GM18507 (cell line): ENCODE measurements around the gene GCC2.

ENCODE experiments used
- DNase-seq: peaks from one replicate; pipeline ENCODE4 v3.0.0; 2011; ENCODE audit warnings: low read depth; ENCODE audit not compliant: insufficient read length; ENCODE audit errors: extremely low spot score
- FAIRE-seq: peaks from 2 replicates; lab custom pipeline; 2011; peaks lifted over from hg19 to GRCh38; lab: Jason Lieb, UNC

GCC2 gene, protein sequence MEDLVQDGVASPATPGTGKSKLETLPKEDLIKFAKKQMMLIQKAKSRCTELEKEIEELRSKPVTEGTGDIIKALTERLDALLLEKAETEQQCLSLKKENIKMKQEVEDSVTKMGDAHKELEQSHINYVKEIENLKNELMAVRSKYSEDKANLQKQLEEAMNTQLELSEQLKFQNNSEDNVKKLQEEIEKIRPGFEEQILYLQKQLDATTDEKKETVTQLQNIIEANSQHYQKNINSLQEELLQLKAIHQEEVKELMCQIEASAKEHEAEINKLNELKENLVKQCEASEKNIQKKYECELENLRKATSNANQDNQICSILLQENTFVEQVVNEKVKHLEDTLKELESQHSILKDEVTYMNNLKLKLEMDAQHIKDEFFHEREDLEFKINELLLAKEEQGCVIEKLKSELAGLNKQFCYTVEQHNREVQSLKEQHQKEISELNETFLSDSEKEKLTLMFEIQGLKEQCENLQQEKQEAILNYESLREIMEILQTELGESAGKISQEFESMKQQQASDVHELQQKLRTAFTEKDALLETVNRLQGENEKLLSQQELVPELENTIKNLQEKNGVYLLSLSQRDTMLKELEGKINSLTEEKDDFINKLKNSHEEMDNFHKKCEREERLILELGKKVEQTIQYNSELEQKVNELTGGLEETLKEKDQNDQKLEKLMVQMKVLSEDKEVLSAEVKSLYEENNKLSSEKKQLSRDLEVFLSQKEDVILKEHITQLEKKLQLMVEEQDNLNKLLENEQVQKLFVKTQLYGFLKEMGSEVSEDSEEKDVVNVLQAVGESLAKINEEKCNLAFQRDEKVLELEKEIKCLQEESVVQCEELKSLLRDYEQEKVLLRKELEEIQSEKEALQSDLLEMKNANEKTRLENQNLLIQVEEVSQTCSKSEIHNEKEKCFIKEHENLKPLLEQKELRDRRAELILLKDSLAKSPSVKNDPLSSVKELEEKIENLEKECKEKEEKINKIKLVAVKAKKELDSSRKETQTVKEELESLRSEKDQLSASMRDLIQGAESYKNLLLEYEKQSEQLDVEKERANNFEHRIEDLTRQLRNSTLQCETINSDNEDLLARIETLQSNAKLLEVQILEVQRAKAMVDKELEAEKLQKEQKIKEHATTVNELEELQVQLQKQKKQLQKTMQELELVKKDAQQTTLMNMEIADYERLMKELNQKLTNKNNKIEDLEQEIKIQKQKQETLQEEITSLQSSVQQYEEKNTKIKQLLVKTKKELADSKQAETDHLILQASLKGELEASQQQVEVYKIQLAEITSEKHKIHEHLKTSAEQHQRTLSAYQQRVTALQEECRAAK (N-terminal part only)

DNA sequence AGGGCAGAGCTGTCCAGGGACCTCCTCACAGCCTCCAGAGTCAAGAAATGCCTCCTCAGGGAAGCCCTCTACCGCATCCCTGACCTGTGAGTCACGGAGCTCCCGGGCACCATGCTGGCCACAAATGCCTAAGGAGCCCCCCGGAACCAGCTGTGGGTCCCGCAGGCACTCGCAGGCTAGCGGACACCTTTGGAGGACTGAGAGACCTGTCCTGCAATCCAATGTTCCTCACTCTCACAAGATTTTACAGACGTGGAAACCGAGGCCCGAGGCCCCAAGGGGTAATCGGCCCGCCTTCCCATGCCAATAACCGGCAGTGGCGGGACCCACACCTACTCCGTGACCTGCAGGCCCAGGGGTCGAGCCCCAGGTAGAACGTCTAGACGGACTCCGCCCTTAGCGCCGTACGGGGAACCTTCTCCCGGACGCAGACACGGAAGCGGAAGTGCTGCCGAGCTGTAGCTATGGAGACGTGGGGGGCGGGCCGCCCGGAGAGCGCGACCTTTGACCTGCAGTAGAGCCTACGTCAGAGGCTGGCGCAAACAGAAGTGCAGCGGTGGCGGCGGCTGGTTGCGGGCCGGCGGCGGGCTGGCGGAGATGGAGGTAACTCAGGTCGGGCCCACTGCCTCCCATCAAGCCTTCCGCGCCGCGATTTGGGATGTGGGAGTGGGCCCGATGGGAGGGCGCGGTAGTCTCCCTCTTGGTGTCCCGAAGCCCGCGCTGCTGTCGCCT lies at the start of gene GCC2:
Gene GCC2 (plus strand): TSS at position 529 of the 732 bp plus-strand sequence. CDS start 69 bp downstream, at position 598.
- FAIRE-seq (peak; percentile 97), DNase-seq (peak; percentile 85)

DNA sequence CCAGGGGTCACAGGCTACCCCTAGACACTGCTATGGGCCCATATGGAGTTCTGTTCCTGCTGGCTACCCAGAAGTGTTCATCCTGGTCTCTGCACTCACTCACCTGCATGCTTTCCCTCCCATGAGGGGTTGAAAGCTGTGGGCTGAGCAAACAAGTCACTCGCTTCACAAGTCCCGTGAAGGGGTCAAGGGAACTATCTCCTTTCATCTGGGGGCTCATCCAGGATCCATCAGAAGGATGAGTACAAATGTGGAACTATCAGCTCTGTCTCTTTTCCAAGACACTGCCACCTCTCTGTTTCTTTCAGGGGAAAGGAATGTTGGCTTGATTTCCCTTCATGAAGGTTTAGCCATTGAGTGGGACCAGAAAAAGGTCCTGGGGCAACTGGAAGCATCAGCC lies 49.5 kb upstream of the GCC2 start:
- DNase-seq (no peak), FAIRE-seq (no peak)

DNA sequence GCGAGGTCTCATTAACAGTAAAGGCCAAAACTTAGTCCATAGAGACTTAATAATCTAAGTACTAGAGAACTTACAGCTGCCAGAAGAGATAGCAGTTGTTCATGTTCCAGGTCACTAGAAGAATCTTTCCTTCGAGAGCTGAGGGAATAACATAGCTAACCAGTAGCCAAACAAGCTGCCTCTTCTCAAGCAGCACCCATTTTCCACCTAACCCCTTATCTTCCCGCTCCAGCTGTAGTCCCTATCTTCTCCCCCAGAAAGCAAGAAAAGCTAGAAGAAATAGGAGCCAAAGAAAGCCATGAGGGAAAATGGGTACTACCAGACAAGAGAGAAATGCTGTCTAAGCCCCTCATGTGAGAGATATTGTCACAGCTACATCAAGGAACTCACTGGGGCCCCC lies 47.2 kb upstream of the GCC2 start:
- no peak for FAIRE-seq
- DNase-seq: no peak

DNA sequence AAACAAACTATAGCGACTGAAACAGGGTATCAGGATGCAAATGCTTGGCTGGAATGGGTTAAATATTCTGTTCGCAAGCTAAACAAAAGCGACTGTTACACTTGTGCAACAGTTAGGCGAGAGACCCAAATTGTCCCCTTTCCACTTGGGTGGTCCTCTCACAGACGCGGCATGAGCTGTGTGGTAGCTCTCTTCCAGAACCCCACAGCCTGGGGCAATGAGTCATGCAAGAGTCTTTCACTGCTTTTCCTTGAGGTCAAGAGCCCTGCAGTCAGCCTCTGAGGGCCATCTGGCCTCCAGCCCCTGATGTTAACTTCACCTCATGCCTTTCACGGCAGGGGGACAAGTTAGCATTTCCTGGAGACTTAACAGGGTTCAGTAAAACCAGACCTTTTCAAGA lies 45.5 kb upstream of the GCC2 start:
- FAIRE-seq: no peak
- no peak for DNase-seq

DNA sequence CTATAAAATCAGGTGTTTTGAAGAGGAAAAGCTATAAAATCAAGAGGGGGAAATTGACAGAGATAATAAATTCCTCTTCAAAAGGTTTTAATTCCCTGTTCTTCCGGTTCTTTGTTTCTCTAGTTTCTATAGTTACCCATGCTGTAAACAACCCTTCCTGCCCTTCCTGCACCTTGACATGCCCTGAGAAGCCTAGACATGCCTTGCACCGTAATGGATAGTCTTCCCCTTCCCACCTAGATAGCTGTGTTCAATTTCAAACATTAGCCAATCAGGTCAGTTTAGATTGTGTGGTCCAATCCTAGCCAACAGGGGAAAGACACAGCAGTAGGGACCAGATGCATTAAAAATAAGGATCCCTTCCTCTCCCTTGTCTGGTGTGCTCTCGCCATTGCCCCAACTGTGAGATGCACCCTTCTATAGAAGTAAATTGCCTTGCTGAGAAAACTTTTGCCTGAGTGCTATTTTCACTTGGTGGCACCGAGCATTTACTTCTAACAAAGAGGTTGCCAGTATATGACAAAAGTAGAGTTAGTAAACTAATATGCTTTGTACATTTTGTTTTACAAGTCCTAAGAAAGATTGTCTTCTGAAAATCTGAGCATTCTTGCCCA lies 44.1 kb upstream of the GCC2 start:
- FAIRE-seq (peak; percentile 26), DNase-seq (no peak)

DNA sequence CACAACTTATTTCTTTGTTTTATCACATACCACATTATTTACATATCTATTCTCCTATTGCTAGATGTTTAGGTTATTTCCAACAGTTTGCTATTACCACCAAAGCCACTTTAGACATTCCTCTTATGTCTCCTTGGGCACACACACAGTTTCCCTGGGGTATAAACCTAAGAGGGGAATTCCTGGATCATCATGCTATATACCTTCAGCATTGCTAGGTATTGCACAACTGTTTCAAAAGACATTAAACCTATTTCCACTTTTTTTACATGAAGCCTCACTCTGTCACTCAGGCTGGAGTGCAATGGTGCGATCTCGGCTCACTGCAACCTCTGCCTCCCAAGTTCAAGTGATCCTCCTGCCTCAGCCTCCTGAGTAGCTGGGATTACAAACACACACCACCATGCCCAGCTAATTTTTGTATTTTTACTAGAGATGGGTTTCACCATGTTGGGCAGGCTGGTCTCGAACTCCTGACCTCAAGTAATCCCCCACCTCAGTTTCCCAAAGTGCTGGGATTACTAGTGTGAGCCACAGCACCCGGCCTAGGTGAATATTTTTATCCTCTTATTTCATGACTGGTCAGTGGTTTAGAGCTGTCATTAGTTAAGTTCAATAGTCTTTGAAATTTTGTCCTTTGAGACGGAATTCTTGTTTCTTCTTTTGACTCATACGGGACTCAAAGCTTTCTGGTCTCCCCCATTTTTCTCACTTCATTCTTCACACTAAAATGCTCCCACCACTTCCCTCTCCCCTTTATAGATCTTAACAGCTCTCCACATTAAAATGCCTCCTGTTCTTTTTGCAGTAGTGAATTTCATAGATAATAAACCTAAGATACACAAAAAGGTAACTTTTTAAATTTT lies 40.9 kb upstream of the GCC2 start:
- FAIRE-seq (no peak), DNase-seq (no peak)

DNA sequence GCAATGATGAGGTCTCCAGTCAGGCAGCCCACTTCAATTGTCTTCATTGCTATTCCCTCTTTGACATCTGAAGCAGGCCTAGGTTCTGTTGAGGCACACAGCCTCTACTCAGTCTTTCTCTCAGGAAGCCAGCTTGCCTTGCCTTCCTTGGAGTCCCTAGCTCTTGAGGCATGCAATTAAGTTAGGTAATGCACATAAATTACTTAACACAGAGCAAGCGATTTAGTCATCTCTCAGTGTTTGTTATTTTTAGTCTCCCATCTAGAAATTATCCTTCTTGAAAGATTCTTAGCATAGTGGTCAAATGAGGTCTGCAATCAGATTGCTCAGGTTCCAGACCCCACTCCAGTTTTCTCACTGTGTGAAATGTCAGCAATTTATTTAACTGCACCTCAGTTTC lies 39.2 kb upstream of the GCC2 start:
- no peak for FAIRE-seq
- no peak for DNase-seq

DNA sequence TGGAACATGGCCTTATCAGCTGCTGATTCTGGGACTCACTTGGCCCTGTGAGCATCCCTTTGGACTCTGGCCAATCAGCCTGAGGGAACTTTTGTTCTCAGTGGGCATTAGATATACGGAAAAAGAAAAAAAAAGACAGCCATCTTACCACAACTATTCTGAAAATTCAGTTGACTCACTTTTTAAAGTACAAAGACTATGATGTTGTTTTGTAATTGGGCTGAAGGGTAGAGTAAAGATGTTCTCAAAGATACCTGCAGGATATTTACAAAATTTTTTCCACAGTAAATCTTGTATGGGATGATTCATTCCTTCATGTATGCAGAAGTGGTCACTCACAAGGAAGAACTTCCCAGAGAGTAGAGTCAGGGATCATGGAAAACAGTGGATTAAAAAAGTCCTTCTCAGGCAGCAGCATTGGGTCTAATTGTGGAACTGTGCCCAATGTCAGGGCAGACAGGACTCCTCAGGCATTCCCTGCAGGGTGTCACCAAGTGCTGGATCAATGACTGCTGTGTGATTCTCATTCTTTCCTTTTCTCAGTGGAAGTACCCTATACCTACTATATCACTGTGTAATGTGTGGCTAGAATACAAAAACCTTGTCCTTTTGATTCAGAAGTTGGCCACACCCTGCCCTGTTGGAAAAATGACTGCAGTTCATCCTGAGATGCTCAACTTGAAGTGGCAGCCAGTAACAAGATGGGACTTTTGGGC lies 35.9 kb upstream of the GCC2 start:
- no peak for FAIRE-seq
- no peak for DNase-seq

DNA sequence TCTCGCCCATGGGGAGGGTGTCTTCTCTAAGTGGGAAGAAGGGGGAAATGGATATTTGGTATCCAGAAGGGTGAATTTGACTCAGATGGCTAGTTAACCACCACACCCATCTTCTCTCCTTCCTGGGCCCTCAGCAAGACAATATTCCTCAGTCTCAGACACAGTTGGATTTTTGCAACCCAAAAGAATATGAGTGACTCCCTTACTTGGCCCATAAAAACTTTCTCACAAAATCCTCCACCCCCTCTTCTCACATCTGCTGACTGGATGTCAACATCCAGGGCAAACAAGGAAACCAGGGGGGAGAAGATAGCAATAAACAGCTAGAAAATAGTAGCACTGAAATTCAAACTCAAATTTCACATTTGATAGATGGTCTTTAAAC lies 35.3 kb upstream of the GCC2 start:
- DNase-seq: no peak
- FAIRE-seq: no peak

DNA sequence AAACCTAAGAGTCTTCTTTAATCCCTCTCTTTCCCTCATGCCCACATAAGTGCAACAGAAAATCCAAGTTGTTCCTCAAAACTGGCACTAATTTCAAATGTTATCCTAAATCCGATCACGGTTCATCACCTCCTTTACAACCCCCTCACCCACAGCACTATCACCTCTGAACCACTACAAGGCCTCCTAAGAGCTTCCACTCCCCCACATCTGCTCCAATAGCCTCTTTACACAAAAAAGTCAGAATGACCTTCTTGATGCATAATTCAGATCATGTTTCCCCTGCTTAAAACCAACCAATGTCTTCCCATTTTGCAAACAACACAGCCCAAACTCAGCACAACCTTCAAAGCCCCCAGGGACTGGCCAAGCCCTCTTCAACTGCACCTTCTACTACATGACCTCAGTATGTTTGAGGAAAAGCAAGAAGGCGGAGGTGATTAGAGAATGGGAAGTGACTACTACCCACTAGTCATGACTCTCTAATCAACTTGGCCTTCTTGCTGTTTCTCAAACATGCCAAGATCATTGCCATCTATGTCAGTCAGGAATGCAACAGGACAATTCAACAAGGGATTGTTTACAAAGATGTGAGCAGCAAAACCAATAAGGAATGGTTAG lies 34.6 kb upstream of the GCC2 start:
- no peak for DNase-seq
- no peak for FAIRE-seq

DNA sequence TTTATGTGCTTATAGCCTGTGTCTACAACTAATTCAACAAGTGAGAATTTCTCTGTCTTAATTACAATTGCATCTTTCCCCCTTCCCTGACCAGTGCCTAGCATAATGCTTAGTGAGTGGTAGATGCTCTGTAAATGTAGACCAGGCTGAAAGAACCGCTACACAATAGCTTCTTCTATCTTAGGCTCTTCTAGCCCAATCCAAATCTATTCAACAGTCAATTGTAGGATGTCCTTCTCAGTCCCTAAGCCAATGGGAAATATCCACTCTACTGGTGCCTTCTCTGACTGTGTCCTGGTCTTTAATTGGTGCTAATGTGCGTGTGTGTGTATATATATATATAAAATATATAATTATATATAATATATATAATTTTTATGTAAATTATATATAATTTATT lies 34.1 kb upstream of the GCC2 start:
- FAIRE-seq (no peak), DNase-seq (no peak)

DNA sequence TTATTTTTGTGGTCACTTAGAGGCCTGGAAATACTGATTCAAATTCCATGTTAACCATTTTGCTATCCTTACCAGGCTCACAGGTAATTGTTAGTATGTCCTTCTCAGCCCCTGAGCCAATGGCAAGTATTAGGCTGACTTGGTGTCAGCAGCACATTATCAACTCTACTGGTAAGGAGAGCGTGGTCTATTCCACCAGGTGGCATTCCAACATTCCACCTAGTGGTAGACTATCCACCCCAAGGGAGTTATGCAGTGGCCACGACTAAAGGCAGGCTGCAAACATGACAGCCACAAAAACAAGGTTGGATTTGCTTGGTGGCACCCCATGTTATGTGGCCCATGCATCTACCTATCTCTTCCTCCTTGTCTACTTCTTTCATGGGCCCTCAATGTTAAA lies 31.8 kb upstream of the GCC2 start:
- FAIRE-seq (no peak), DNase-seq (no peak)

DNA sequence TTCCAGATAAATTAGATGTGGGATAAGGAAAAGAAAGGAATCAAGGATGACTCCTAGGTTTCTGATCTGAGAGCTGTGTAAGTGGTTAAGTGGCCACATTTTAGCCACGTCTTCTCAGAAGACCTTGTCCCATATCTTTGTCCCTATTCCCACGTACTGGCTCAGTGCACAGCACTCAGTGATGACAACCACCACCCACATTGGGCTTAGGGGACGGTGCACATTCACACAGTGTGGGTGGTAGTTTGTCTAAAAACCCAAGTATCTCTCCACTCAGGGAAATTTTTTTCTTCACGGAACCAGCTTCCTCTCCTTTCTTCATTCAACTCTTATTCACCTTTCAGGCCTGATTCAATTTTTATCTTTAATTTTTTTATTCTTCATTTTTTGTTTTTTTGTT lies 30.6 kb upstream of the GCC2 start:
- no peak for FAIRE-seq
- no peak for DNase-seq

DNA sequence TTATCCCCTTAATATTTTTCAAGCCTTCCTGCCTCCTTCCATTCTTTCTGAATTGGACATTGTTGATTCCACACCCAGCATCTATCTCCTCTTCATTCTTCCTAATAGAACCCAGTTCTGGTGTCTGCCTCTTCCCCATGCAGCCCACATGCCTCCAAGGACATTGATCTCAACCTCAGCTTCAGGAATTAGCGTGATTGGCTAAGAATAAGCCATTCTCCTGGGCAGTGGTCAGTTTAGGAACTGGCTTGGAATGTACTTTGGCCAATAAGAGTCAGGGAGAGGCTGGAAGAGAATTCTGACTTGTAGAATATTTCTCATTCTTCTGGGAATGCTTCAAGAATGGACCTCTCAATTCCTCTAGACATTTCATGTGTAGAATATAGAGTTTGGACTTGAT lies 25.9 kb upstream of the GCC2 start:
- FAIRE-seq (no peak), DNase-seq (no peak)

DNA sequence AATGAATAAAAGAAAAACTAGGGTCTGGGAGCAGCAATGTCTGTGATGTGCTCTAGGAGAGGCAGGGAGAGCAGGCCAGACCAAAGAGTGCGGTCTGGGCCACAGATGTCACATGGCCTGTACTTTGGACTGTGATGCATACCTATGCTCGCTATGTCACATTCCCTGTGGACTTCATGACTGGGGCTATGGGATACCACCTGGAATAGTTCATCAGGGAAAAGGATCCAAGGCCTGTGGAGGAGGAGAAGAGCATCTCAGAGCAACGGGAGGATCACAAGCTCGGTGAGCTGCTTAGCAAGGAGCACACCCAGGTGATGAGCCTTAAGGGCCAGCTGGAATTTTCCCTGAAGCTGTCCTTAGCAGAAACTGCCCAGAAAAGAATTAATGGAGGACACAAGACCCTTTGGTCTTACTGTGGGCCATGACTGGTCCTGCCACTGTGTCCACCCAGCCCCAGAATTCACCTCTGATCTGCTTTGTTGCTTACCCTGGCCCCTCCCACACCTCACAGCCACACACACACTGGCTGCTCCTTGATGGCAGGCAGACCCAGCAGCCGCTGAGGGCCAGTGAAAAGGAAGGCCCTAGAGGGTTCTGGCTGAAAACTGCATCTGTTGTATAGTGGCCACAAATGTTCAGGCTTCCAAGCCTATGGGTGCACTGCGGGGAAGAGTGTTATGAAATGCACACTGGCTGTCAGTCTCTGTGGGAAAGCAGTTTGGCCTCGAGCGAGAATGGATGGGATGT lies 25.3 kb upstream of the GCC2 start:
- FAIRE-seq: no peak
- no peak for DNase-seq

DNA sequence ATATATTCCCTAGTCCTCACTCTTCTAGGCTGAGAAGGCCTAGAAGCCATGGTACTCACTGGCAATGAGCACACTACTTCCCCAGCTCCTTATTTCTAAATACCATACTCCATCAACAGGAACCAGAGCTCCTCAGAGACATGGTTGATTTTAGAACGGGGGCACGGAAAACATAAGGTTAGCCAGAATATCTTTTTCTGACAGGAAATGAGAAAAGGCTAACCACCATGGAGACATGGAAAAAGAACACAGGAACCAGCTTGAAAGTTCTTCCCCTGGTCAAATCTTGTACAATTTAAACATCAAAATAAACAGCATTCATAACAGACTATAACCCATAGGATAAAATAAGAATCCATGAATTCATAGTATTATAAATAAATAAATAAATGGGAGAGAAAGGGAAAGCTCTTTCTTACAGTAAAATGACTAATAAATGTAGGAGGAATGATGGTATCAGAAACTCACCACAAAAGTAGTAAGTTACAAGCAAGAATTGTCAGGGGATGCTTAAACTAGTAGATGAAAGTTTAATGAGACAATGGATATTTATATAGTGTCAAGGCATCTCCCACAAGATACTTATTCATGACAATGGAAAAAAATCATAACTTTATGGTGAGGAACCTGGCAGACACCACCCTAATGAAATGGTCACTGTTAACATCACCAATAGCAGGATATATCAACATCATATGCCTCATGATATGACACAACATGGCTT lies 20.6 kb upstream of the GCC2 start:
- FAIRE-seq (no peak), DNase-seq (no peak)
